ENCODE measurements around the gene ST8SIA3. TPM values are rescaled to one million over a fixed set of nuclear protein-coding genes. Genes with fewer than 3 reads are reported as not detected.

Gene ST8SIA3
- total RNA-seq, 1 experiment from 2014 or later: 1.9 TPM

DNA sequence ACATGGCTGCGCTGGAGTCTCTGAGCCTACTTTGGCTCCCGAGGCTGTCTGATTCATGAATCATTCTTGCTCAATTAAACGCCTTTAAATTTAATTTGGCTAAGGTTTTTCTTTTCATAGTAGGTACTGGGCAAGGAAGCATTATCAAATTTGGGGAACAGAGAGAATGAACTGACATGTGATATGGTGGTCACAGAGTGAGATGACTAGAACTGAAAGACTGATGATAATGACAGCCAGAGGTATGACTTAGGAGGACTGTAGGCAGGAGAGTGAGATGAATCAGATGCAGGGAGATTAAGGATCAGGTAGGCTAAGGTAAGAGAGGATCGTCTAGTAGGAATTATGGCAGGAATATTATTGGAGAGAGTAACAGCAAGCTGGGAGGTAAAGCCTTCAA is 40.9 kb upstream of the ST8SIA3 start:
- Histone ChIP-seq H2BK120ac (ENCODE audit: low read depth, low read length, poor library complexity, severe bottlenecking) (no peak overlapping the region), H2BK5ac (ENCODE audit: insufficient read length, low read length) (no peak overlapping the region), H4K20me1 (ENCODE audit: control insufficient read depth, insufficient read depth, insufficient read length) (no peaks in the 10 kb centered on the region), H3K9me3 (ENCODE audit: control insufficient read depth, low read depth, low read length) (no peaks in the 10 kb centered on the region), H3K79me1 (ENCODE audit: insufficient read depth, low read depth, low read length, poor library complexity, severe bottlenecking) (no peaks in the 10 kb centered on the region), H2BK15ac (ENCODE audit: low read depth, low read length) (no peak overlapping the region), H3K23me2 (ENCODE audit: insufficient read length, low read depth, low read length, poor library complexity, severe bottlenecking) (no peaks in the 10 kb centered on the region), H3K27ac (ENCODE audit: insufficient read length, low read depth, low read length) (no peak overlapping the region), H2AFZ (ENCODE audit: low read length) (no peak overlapping the region), H3K4ac (ENCODE audit: low read depth, low read length) (no peak overlapping the region), H2BK12ac (ENCODE audit: insufficient read length, low read depth, low read length) (no peak overlapping the region), H3K9ac (ENCODE audit: extremely low read depth, insufficient read length, low read length) (no peak overlapping the region), H3K4me2 (ENCODE audit: insufficient read depth, insufficient read length, low read length) (no peak overlapping the region), H3K27me3 (ENCODE audit: insufficient read depth, low read length) (no peaks in the 10 kb centered on the region; the same call in 1 of the 2 replicates), H3K79me2 (ENCODE audit: insufficient read depth, low read length) (no peaks in the 10 kb centered on the region), H3K4me1 (ENCODE audit: insufficient read depth, low read length) (no peaks in the 10 kb centered on the region), H2BK20ac (ENCODE audit: low read depth, low read length, poor library complexity, severe bottlenecking) (no peak overlapping the region), H4K8ac (replicated peaks; ENCODE audit: insufficient read length, low read depth, low read length) (no peak overlapping the region), H3K56ac (ENCODE audit: insufficient read length, low read depth, low read length) (no peak overlapping the region), H4K5ac (ENCODE audit: insufficient read length, low read depth, low read length) (no peak overlapping the region), H3T11ph (ENCODE audit: low read length) (no peak overlapping the region), H4K91ac (ENCODE audit: insufficient read length, low read depth, low read length) (no peak overlapping the region), H3K14ac (ENCODE audit: insufficient read depth, low read length) (no peak overlapping the region), H2AK5ac (ENCODE audit: insufficient read length, low read length) (no peak overlapping the region), H3K23ac (ENCODE audit: insufficient read length, low read depth, low read length) (no peak overlapping the region), H3K18ac (ENCODE audit: insufficient read length, low read depth, low read length) (no peak overlapping the region)
- Mint-ChIP-seq H3K9me3 (no peaks in the 10 kb centered on the region), H3K36me3 (ENCODE audit: insufficient read depth in 1 of 3, low read depth in 3 of 3) (no peaks in the 10 kb centered on the region), H3K4me1 (no peaks in the 10 kb centered on the region), H3K27me3 (ENCODE audit: low read depth) (peaks cover 2% of the 10 kb centered on the region; the same call in 1 of the 2 replicates), H3K4me3 (no peak overlapping the region), H3K27ac (no peak overlapping the region)
- WGBS (ENCODE audit: extremely low coverage, insufficient read length, low lambda C conversion rate): no CpG with 5 or more reads among the region's 4 CpGs
- TF ChIP-seq CTCF (conservative IDR thresholded peaks at IDR 0.05): no peak
- DNase-seq: no peak

Data from H9 (cell line).